ENCODE data around the gene FAM53A.

Gene FAM53A, protein sequence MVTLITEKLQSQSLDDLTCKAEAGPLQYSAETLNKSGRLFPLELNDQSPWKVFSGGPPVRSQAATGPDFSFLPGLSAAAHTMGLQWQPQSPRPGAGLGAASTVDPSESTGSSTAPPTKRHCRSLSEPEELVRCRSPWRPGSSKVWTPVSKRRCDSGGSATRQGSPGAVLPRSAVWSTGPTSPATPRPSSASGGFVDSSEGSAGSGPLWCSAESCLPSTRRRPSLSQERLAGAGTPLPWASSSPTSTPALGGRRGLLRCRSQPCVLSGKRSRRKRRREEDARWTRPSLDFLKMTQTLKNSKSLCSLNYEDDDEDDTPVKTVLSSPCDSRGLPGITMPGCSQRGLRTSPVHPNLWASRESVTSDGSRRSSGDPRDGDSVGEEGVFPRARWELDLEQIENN
- 3.6 reads per million, percentile 14 among the genes with 10 or more reads in this experiment for total RNA-seq

GRCh38 chr4:1683736-1684505 lies at the start of gene FAM53A:
TSS of gene FAM53A (minus strand) at chr4:1684313. CDS start at chr4:1668741, 15,572 bp downstream.
- peak; percentile 87 for DNase-seq

DNA sequence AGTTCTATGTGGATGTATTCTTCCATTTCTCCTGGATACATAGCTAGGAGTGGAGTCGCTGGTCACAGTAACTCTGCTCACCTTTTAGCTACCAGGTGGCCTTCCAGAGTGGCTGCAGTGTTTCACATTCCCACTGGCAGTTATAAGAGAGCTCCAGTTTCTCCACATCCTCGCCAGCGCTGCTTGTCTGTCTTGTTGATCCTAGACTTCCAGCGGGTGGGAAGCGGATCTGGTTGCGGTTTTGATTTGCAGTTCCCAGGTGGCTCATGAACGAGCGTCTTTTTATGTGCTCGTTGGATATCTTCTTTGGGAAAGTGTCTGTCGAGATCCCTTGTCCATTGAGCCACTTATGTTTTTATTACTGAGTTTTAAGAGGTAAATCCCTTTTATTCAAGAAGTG lies 48.8 kb upstream of the FAM53A start:
- DNase-seq = no peak

DNA sequence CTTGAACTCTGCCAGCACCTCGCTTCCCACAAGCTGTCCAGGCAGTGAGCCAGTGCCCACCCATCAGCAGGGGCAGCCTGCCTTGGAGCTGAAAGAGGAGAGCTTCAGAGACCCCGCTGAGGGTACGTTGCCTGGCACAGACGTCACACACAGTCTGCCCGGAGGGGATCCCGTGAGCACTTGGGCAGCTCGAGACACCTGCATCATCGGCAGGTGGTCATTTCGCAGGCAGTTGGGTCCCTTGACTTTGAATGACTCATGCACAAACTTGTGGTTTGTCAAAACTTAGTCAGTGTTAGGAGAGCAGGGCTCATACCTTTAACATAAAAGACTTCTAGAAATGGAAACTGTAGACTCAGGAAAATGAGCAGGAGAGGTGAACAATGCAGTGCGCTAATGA lies 47.1 kb upstream of the FAM53A start:
- DNase-seq = no peak

GRCh38 chr4:1730532-1731135 lies 46.5 kb upstream of the FAM53A start:
- no peak for DNase-seq

- no peak for DNase-seq
Observed at GRCh38 chr4:1728061-1728980, 44.2 kb upstream of the FAM53A start.

- no peak for DNase-seq
Observed at GRCh38 chr4:1727117-1728031, 43.3 kb upstream of the FAM53A start.

GRCh38 chr4:1726146-1726934 lies 42.2 kb upstream of the FAM53A start:
- DNase-seq = peak; percentile 90

GRCh38 chr4:1725521-1725920 lies 41.4 kb upstream of the FAM53A start:
- DNase-seq = no peak

DNA sequence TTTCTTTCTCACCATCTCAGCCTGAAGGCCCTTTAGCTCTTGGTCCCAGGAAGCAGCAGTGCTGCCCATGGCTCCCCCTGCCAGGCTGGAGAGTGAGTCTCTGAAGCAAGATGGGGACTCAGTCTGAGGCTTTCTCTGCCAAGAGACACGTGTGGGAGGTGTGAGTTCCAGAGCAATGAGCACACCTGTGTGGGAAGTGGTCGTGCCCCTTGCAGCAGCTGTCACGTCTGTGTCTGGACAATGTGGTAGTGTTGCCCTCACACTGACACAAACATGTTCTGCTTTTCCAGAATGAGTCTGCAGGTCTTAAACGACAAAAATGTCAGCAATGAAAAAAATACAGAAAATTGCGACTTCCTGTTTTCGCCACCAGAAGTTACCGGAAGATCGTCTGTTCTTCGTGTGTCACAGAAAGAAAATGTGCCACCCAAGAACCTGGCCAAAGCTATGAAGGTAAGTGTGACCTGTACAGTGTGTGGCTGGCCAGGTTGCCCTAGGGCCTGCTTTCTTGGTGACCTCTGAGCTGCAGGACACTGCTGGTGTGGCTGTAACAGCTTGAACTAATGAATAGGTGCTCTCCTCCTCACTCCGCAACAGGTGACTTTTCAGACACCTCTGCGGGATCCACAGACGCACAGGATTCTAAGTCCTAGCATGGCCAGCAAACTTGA lies 39.2 kb upstream of the FAM53A start:
- peak; percentile 35 for DNase-seq

GRCh38 chr4:1722551-1723118 lies 38.5 kb upstream of the FAM53A start:
- DNase-seq = no peak

DNA sequence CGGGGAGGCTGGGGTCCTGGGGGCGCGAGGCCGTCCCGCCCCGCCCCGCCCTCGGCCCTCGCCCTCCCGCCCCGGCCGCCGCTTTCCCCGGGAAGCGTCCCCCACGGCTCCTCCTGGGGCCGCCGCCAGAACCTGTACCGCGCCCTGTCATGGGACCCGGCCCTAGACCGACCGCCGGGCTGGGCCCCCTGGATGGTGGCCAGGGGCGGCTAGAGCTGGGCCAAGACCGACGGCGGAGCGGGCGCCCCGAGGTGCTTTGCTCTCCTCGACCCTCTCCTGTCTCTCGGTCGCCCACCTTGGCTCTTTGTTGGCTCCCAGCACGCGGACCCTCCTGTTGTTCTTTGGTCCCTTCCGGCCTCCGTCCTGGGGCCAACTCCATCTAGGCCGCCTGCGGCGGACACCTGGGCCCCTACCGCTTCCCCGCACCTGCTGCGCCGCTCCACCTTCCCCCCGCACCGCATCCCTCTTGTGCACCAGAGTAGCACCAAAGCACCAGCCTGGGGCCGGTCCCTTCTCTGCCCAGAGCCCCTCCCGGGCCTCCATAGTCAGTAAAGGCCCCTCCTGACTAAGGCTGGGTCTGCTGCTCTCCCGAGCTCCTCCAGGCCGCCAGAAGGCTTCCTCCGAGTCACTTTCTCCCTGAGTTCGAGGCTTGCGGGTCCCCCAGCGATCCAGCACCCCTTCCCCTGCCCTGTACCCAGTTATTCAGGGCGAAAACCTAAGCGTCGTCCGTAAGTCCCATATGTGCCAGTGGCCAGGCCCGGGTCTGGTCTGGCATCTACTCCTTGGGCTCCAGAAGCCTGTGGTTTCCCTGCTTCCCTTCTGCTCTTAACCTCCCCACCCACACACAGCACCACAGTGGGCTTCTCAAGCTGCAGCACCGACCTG lies 37.8 kb upstream of the FAM53A start:
- no peak for DNase-seq

GRCh38 chr4:1721003-1721665 lies 37.0 kb upstream of the FAM53A start, which contains the start of the genes TACC3 and TMEM129:
TSS of gene TACC3 (plus strand) at chr4:1721521. CDS start at chr4:1723422, 1,901 bp downstream.
TSS of gene TMEM129 (minus strand) at chr4:1721323. CDS start at chr4:1720837, 486 bp downstream.
- DNase-seq = peak; percentile 93

- DNase-seq = peak; percentile 45
Observed at GRCh38 chr4:1720163-1720983, 36.3 kb upstream of the FAM53A start.

DNA sequence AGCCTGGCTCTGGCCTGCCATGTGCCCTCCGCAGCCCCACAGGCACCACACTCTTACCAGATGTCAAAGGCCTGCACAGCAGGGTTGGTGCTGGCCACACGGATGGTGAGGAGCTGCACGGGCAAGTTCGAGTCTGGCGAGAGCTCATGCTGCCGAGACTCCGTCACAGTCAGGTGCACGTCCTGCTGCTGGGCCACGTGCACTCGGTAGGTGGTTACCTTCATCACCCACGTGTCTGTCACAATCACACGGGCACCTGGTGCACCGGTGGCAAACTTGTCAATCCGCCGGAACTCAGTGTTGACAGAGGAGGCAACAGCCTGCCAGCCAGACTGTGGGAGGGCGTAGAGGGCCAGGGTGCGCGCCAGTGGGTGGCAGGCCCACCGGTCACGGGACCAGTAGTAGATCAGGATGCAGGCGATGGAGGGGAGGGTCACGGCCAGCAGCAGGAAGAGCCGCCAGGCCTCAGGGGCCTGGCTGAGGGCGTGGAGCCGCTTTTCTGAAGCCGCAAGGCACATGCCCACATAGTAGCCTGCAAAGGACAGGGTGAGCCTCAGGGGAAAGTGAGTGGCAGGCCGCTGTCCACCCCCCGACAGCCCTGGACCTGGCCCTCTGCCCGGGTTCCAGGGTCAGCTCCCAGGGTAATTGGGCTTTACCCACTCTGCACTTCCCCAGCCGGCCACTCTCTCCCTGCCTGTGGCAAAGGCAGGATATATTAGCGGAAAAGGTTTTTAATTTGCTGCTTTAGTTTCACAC lies 34.2 kb upstream of the FAM53A start:
- no peak for DNase-seq

- DNase-seq = no peak
Observed at GRCh38 chr4:1717129-1718094, 33.3 kb upstream of the FAM53A start.

Measured in effector CD4-positive, alpha-beta T cell (primary cell).